CD4-positive, alpha-beta T cell (primary cell): Measurements from ENCODE around the gene CACNA1G. TPM values are rescaled to one million over a fixed set of nuclear protein-coding genes. Genes with fewer than 3 reads are reported as not detected.

ENCODE experiments used
- ATAC-seq: fragments of 200-7000 bp; cut with Tn5 transposase; one replicate; pipeline ENCODE4 v1.10.0; 2022; ENCODE audit warnings: mild to moderate bottlenecking; ENCODE audit not compliant: poor library complexity
- CTCF ChIA-PET: fragments of 350-600 bp; sonication (Branson Sonifier 250); formaldehyde crosslinking; loops from one replicate; lab custom pipeline; 2021; ENCODE audit warnings: antibody characterized with exemption, inconsistent platforms; lab: Charles Lee
- POLR2A ChIA-PET: fragments of 350-600 bp; sonication (Branson Sonifier 250); formaldehyde crosslinking; loops from one replicate; lab custom pipeline; 2021; ENCODE audit warnings: antibody characterized with exemption, inconsistent platforms; lab: Charles Lee
- DNase-seq, 14 experiments: peaks; one replicate each; pipeline ENCODE4 v3.0.0-alpha.2; 2013 to 2020; ENCODE audit warnings: mixed read lengths in 2 of 14
- H3K27ac ChIP-seq, 2 donors: one replicate each; pipeline versions ENCODE4 v1.5.1 to v1.7.0; 2013; ENCODE audit warnings: low read length in 2 of 2, low read depth in 1 of 2, mild to moderate bottlenecking in 1 of 2
- H3K27me3 ChIP-seq, 2 experiments: 1 replicate in 1 of 2; 2 replicates in 1 of 2; pipeline versions ENCODE4 v1.6.1 to v1.7.0; 2013; ENCODE audit warnings: low read length in 2 of 2, control low read depth in 1 of 2, mild to moderate bottlenecking in 1 of 2, moderate library complexity in 1 of 2; ENCODE audit not compliant: insufficient read depth in 2 of 2, control insufficient read depth in 1 of 2
- H3K36me3 ChIP-seq: one replicate; pipeline ENCODE4 v1.6.1; 2013; ENCODE audit warnings: low read length, control low read depth; ENCODE audit not compliant: insufficient read depth
- H3K4me1 ChIP-seq: one replicate; pipeline ENCODE4 v1.6.1; 2013; ENCODE audit warnings: low read length, control low read depth; ENCODE audit not compliant: insufficient read depth
- H3K4me3 ChIP-seq: one replicate; pipeline ENCODE4 v1.5.1; 2013; ENCODE audit warnings: mild to moderate bottlenecking, low read length, moderate library complexity
- H3K9me3 ChIP-seq, 2 experiments: 1 replicate in 1 of 2; 2 replicates in 1 of 2; pipeline versions ENCODE4 v1.6.1 to v1.7.0; 2013; ENCODE audit warnings: low read length in 2 of 2, mild to moderate bottlenecking in 2 of 2, control low read depth in 1 of 2, moderate library complexity in 1 of 2; ENCODE audit not compliant: control insufficient read depth in 1 of 2, insufficient read depth in 1 of 2
- H3K27ac Mint-ChIP-seq: one replicate; pipeline ENCODE4 v1.8.0; 2020; ENCODE audit warnings: mixed read lengths
- H3K27me3 Mint-ChIP-seq: one replicate; pipeline ENCODE4 v1.8.0; 2021; ENCODE audit warnings: mixed read lengths
- H3K36me3 Mint-ChIP-seq: one replicate; pipeline ENCODE4 v1.8.0; 2021; ENCODE audit warnings: low read depth, mixed read lengths
- H3K4me1 Mint-ChIP-seq: one replicate; pipeline ENCODE4 v1.8.0; 2021; ENCODE audit warnings: low read depth, mixed read lengths
- H3K4me3 Mint-ChIP-seq: one replicate; pipeline ENCODE4 v1.8.0; 2020; ENCODE audit warnings: mild to moderate bottlenecking, mixed read lengths
- H3K9me3 Mint-ChIP-seq: one replicate; pipeline ENCODE4 v1.8.0; 2020; ENCODE audit warnings: mixed read lengths
- intact Hi-C, 2 experiments: fragments of 100-400 bp; cut with DNase I in 1 of 2; cut with micrococcal nuclease in 1 of 2; formaldehyde crosslinking; loops; one replicate each; pipeline versions ENCODE4 v1.15.1 to v1.9.0; 2023 to 2025; cut with DNase I, micrococcal nuclease
- total RNA-seq, 174 experiments: library from RNA in 2 of 174; stranded (reverse) in 2 of 174; gene quantifications; one replicate each; pipeline ENCODE4 v1.2.3 and lab custom pipeline; 2021 to 2026
- TF ChIP-seq, protein P1 (sequence below): fragments of 200-600 bp; IDR thresholded peaks from one replicate; pipeline ENCODE4 v1.8.0; 2022; ENCODE audit warnings: antibody characterized with exemption, mild to moderate bottlenecking

CACNA1G gene
- total RNA-seq, 2 experiments from 2014 or later: not detected

- DNase-seq: no peak
- Histone ChIP-seq H3K4me1 (peaks cover 18% of the 10 kb centered on the region), H3K4me3 (no peak overlapping the region), H3K27me3 (no peaks in the 10 kb centered on the region), H3K9me3 (no peaks in the 10 kb centered on the region), H3K27ac (no peak overlapping the region), H3K36me3 (no peaks in the 10 kb centered on the region)
- no peaks in the 10 kb centered on the region for H3K9me3 Mint-ChIP-seq
- POLR2A ChIA-PET: interaction anchor here (1.6 kb wide), 1 partner anchor 9 kb away, joined by 7 read pairs; the partner anchor contains the start of gene CACNA1G
- H3K4me3 Mint-ChIP-seq: no peak overlapping the region
- H3K27ac Mint-ChIP-seq: no peak overlapping the region
- intact Hi-C loops: no loop called here
- CTCF ChIA-PET: no interaction called here
- ATAC-seq: no peak
- peaks cover 1% of the 10 kb centered on the region for H3K27me3 Mint-ChIP-seq
- H3K36me3 Mint-ChIP-seq: no peaks in the 10 kb centered on the region
- TF ChIP-seq, protein P1, sequence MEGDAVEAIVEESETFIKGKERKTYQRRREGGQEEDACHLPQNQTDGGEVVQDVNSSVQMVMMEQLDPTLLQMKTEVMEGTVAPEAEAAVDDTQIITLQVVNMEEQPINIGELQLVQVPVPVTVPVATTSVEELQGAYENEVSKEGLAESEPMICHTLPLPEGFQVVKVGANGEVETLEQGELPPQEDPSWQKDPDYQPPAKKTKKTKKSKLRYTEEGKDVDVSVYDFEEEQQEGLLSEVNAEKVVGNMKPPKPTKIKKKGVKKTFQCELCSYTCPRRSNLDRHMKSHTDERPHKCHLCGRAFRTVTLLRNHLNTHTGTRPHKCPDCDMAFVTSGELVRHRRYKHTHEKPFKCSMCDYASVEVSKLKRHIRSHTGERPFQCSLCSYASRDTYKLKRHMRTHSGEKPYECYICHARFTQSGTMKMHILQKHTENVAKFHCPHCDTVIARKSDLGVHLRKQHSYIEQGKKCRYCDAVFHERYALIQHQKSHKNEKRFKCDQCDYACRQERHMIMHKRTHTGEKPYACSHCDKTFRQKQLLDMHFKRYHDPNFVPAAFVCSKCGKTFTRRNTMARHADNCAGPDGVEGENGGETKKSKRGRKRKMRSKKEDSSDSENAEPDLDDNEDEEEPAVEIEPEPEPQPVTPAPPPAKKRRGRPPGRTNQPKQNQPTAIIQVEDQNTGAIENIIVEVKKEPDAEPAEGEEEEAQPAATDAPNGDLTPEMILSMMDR: no peak
- peaks cover 5% of the 10 kb centered on the region for H3K4me1 Mint-ChIP-seq
These were observed 9.7 kb upstream of the CACNA1G start for GRCh38 chr17:50550661-50551432.

DNA sequence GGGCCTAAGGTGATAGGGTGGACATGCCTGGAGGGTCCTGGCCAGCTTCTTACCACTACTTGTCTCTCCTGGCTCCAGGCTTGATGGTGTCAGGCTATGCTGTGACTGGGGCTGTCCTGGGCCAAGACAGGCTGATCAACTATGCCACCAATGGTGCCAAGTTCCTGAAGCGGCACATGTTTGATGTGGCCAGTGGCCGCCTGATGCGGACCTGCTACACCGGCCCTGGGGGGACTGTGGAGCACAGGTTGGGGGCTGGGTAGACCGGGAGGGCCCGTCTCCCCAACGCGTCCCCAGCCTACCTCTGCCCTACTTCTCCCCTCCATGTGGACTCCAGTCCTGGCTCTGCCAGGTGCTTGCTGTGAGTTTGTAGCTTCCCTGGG, 9.1 kb upstream of the CACNA1G start:
- POLR2A ChIA-PET: interaction anchor here (1.6 kb wide), 1 partner anchor 9 kb away, joined by 7 read pairs; the partner anchor contains the start of gene CACNA1G
- TF ChIP-seq, protein P1: no peak

DNA sequence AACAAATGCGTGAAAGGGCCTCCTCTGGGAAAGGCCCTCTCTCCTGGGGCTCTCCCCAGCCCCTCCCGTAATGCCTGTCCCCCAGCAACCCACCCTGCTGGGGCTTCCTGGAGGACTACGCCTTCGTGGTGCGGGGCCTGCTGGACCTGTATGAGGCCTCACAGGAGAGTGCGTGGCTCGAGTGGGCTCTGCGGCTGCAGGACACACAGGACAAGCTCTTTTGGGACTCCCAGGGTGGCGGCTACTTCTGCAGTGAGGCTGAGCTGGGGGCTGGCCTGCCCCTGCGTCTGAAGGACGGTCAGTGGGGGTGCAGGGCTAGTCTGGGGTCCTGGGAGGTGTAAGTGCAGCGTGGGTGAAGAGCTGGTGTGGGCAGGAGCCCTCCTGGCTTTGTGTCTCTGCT, 8.6 kb upstream of the CACNA1G start:
- ChIA-PET POLR2A (no interaction called here), CTCF (no interaction called here)
- ATAC-seq: no peak
- peaks cover 9% of the 10 kb centered on the region for H3K4me1 ChIP-seq
- H3K36me3 ChIP-seq: no peaks in the 10 kb centered on the region
- no peak for DNase-seq
- peaks cover 0 to under 1% of the 10 kb centered on the region in 2 experiments for H3K27me3 ChIP-seq
- H3K36me3 Mint-ChIP-seq: no peaks in the 10 kb centered on the region
- intact Hi-C loops: no loop called here
- no peak overlapping the region for H3K27ac ChIP-seq
- no peaks in the 10 kb centered on the region for H3K9me3 Mint-ChIP-seq
- H3K4me3 ChIP-seq: no peak overlapping the region
- H3K27ac Mint-ChIP-seq: no peak overlapping the region
- peaks cover 1% of the 10 kb centered on the region for H3K4me1 Mint-ChIP-seq
- no peak overlapping the region for H3K4me3 Mint-ChIP-seq
- TF ChIP-seq, protein P1: no peak
- peaks cover 11% of the 10 kb centered on the region for H3K27me3 Mint-ChIP-seq
- H3K9me3 ChIP-seq: no peaks in the 10 kb centered on the region

More for the DNA sequence above, 9.1 kb upstream of the CACNA1G start:
- no peak overlapping the region for H3K27ac ChIP-seq
- CTCF ChIA-PET: no interaction called here
- no peaks in the 10 kb centered on the region for H3K9me3 ChIP-seq
- no peak overlapping the region for H3K27ac Mint-ChIP-seq
- intact Hi-C loops: no loop called here
- H3K27me3 ChIP-seq: no peaks in the 10 kb centered on the region
- no peak for DNase-seq
- peaks cover 5% of the 10 kb centered on the region for H3K4me1 Mint-ChIP-seq
- peaks cover 14% of the 10 kb centered on the region for H3K4me1 ChIP-seq
- H3K4me3 ChIP-seq: no peak overlapping the region
- H3K27me3 Mint-ChIP-seq: peaks cover 7% of the 10 kb centered on the region
- H3K9me3 Mint-ChIP-seq: no peaks in the 10 kb centered on the region
- no peaks in the 10 kb centered on the region for H3K36me3 ChIP-seq
- no peak overlapping the region for H3K4me3 Mint-ChIP-seq
- H3K36me3 Mint-ChIP-seq: no peaks in the 10 kb centered on the region
- ATAC-seq: no peak
